ENCODE results near the gene GRIK3.
"Not testable (repeated sequence)": the region's sequence is repeated elsewhere in the genome, so short reads cannot be mapped to it uniquely, and the experiment has no call there.

GRIK3 gene

GRCh38 chr1:37034121-37035013 lies at the start of gene GRIK3:
TSS of gene GRIK3 (minus strand) at chr1:37034515. CDS start at chr1:37034108, 407 bp downstream.
- DNase-seq (ENCODE audit: low read depth in 2 of 2), result no peak

GRCh38 chr1:37084013-37084412 lies 49.7 kb upstream of the GRIK3 start:
- no peak for DNase-seq (ENCODE audit: low read depth in 2 of 2)

- DNase-seq (ENCODE audit: low read depth in 2 of 2), result no peak
Measured at GRCh38 chr1:37083603-37084002, 49.3 kb upstream of the GRIK3 start.

DNA sequence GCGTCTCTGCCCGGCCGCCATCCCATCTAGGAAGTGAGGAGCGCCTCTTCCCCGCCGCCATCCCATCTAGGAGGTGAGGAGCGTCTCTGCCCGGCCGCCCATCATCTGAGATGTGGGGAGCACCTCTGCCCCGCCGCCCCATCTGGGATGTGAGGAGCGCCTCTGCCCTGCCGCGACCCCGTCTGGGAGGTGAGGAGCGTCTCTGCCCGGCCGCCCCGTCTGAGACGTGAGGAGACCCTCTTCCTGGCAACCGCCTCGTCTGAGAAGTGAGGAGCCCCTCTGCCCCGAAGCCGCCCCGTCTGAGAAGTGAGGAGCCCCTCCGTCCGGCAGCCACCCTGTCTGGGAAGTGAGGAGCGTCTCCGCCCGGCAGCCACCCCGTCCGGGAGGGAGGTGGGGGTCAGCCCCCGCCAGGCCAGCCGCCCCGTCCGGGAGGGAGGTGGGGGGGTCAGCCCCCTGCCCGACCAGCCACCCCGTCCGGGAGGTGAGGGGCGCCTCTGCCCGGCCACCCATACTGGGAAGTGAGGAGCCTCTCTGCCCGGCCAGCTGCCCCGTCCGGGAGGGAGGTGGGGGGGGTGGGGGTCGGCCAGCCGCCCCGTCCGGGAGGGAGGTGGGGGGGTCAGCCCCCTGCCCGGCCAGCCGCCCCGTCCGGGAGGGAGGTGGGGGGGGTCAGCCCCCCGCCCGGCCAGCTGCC lies 46.1 kb upstream of the GRIK3 start:
- DNase-seq (ENCODE audit: low read depth in 2 of 2), result not testable (repeated sequence)

DNA sequence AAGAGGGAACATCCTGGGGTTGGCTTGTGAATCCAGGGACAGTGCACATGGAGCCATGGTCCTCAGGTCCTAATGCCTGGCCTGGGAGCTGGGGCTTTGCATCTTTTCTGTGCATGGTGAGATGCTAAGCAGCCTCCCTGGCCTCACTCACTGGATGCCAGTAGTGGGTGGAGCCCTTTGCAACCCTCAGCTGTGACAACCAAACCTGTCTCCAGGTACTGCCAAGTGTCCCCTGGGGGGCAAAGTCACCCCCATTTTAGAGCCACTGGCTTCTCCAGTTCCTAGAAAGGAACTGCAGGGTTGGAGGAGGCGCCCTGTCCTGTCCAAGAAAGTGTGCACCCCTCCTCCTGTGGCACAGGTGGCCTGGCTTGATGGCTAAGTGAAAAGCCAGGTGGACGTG lies 44.6 kb upstream of the GRIK3 start:
- DNase-seq (ENCODE audit: low read depth in 2 of 2), result no peak

DNA sequence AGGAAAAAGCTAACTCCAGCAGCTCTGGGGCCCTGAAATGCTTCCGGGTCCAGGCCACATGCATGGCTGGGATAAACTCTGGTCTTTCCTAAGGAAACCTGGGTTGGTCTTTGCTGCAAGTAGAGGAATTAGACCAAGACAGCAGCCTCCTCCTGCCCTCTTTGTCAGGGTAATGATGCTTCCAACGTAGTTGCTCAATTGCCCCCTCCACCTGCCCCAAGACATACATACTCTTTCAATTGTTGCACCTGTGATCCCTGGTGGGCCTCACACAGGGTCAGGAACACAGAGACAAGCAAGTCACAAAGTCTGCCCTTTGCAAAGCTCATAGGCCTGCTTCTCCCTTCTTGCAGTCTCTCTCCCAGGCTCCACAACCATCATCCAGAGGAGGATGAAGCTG lies 41.9 kb upstream of the GRIK3 start:
- DNase-seq (ENCODE audit: low read depth in 2 of 2), result no peak

GRCh38 chr1:37073854-37074379 lies 39.6 kb upstream of the GRIK3 start:
- DNase-seq (ENCODE audit: low read depth in 2 of 2), result no peak

DNA sequence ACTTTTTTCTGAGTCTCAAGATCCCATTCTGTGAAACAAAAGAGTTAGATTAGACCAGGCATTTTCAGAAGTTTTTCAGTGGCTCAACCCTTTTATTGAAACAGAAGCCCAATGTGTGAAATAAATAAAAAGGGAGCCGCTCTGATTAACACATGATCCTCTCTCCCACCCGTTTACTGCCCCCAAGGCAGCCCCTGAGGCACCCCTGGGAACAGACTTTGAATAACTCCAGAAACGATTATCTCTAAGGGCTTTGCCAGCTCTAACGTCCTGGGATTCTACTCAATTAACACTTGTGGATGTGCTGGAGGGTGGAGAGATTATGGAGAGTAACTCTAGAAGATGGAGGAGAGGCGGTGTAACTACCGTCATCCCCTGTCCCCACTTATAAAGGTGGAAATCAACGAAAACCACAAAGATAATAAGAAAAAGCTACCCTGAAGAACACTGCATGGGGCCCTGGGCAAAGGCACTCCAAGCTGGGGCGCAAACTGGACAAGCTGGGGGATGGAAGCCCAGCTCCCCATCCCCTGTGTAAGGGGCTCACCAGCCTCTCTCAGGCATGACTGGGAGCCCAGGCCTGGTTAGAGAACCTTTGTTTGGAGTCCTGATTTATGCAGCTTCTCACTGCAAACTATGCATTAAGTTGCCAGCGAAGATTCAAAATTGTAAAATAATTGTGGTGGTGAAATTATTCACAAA lies 39.0 kb upstream of the GRIK3 start:
- DNase-seq (ENCODE audit: low read depth in 2 of 2), result no peak

DNA sequence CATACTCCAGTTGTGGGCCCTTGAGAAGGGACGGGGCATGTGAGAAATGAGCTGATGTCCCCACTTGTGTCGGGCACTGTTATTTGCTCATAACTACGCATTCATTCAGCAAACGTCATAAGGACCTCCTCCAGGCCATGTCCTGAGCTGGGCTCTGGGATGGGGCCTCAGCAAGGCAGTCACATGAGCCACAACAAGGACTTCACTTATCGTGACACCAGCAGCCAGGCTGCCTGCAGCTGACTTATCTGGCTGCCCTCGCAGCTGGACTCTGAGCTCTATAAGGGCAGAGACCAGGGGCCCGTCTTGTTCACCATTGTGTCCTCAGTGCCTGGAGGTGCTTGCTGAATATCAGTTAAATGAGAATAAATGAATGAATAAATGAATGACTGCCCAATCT lies 37.5 kb upstream of the GRIK3 start:
- DNase-seq (ENCODE audit: low read depth in 2 of 2), result no peak

DNA sequence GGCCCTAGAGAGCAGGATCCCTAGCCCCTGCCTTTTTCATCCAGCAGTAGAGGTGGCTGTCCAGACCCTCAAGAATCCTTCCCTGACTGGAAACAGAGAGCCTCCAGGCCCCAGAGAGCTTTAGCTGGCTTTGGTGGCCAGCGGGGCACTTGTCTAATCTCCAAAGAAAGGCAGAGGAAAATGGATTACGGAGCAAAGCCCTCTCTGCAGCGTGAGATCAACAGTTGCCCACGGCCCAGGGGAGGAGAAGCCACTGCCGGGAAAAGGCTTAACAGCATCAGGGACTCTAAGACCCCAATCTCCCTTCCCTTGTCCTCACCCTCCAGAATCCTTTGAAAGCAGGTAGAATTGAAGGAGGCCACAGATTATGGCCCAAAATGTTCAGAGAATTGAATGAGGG lies 35.8 kb upstream of the GRIK3 start:
- DNase-seq (ENCODE audit: low read depth in 2 of 2), result no peak

GRCh38 chr1:37069406-37069805 lies 35.1 kb upstream of the GRIK3 start:
- no peak for DNase-seq (ENCODE audit: low read depth in 2 of 2)

- DNase-seq (ENCODE audit: low read depth in 2 of 2), result no peak
Measured at GRCh38 chr1:37068897-37069296, 34.6 kb upstream of the GRIK3 start.

GRCh38 chr1:37068260-37068659 lies 33.9 kb upstream of the GRIK3 start:
- no peak for DNase-seq (ENCODE audit: low read depth in 2 of 2)

DNA sequence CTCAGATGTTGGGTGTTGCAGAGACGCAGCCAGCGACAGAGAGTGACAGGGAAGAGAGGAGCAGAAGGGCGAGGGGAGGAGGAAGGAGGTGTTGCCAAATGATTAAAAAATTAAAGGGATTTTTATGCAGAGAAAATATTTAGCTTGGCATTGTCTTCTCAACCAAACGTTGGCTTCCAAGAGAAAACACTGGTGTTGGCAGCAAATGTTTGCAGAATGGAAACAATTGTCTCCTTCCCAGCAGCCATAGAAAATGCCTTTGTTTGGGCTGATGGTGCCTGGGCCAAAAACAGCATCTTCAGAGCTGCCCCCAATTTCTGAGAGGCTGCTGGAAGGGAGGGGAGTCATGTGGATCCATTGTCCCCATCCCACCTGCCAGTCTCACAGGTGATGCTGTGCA lies 29.7 kb upstream of the GRIK3 start:
- no peak for DNase-seq (ENCODE audit: low read depth in 2 of 2)

DNA sequence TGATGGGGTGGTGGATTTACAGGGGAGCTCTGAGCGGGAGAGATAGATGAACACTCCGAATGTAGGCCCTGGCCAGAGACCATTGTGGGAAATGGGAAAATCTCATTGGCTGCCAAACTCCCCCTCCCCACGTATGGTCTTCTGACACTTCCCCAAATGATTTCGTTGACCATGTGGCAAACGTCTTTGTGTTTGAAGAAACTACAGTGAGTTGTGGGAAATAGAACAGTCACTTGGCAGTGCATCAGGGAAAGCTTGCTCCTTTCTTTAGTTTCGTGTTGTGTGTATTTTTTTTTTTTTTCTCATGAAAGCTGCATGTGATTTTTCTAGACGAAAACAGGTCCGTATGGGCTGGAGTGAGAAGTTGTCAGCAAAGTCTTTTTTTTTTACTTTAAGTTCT lies 25.0 kb upstream of the GRIK3 start:
- DNase-seq (ENCODE audit: low read depth in 2 of 2), result no peak

DNA sequence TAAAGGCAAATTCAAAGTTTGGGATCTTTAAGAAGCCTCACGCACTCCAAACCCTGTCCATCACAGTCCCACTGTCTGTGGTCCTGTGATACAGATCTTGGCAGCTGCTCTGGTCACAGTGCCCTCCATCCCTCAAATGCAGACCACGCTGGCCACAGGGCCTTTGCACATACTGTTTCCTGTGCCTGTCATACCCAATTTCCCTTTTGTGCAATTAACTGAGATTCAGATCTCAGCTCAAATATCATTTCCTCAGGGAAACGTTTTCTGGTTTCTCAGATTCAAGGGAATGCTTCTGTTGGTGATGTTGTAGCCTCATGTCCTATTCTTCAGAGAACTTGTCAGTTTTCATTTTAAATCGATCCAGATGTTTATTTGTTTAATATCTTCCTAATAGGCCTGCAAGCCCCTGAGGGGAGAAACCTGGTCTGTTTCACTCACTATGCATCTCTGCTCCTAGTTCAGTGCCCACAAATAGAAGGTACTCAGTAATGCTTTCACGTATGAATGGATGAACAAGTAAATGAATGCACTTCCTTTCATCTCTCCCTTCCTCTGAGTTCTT lies 24.2 kb upstream of the GRIK3 start:
- no peak for DNase-seq (ENCODE audit: low read depth in 2 of 2)

GRCh38 chr1:37056325-37056724 lies 22.0 kb upstream of the GRIK3 start:
- DNase-seq (ENCODE audit: low read depth in 2 of 2), result no peak

DNA sequence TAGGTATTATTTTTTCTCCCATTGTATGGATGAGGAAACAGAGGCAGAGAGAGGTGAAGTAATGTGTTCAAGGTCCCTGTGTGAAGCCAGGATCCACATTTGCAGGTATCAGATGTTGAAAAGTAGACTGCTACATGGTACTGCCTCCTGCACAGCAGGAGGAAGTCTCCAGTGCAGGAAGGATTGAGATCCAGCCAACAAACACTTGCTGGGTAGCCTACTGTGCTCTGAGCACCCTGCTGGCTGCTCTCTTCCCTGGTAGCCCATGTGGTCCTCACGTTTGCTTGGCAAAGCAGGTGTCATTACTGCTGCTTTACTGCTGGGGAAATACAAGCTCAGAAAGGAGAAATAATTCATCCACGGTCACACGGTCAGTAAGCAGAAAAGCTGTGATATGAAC lies 21.3 kb upstream of the GRIK3 start:
- DNase-seq (ENCODE audit: low read depth in 2 of 2), result no peak

DNA sequence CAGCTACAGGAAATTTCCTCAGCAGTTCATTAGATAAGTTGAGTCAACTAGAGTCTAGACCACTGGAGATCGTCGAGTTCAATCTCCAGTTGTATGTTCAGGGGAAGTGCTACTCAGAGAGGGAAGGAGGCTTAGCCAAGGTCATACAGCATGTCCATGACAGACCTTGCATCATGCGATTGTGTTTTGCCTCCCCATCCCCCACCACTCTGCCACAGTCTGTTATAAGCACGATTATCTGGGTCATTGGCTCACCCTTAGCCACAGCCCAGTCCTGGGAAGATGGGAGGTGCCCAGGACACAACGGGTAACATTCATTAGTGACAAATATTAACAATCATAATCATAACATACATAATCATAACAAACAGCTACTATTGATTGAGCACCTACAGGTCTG lies 18.9 kb upstream of the GRIK3 start:
- DNase-seq (ENCODE audit: low read depth in 2 of 2), result no peak

DNA sequence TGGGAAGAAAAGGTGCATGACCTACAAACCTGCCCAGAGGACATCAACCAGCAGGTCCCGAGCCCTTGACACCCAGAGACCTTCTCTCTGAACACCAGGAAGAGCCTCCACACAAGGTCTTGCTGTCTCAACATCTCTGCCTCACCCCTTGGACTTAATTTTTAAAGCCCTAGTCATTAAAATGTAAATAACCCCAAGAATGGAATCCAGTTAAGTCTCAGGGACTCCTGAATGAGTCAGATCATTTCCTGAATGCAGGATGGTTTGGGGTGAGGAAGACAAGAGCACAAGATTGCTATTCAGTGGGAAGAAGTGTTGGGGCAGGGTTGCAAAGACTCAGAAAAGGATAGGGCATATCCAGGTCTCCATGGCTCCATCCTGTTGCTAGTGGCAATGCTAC lies 17.8 kb upstream of the GRIK3 start:
- DNase-seq (ENCODE audit: low read depth in 2 of 2), result no peak

DNA sequence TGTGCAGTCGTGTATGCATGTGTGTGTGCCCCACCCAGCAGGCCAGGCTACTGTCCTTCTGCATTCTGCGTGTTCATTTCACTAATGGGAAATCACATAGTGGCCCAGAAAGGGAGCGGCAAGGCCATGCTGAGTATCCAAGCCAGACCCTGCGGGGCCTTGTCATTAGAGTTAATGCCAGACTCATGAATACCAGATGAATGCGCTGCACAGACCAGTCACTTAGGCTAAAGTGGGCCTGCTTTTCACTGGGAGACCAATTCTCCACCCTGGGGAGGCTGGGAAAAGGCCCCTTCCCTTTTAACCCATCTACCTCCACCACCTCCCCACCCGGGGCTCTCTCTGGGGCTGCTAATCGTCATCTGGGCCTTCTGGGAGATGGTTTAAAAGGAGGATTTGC lies 17.0 kb upstream of the GRIK3 start:
- DNase-seq (ENCODE audit: low read depth in 2 of 2), result no peak

GRCh38 chr1:37047542-37047941 lies 13.2 kb upstream of the GRIK3 start:
- DNase-seq (ENCODE audit: low read depth in 2 of 2), result no peak

Measured in stimulated activated CD8-positive, alpha-beta memory T cell treated with anti-CD3 and anti-CD28 coated beads, Interleukin-15, amount 100 ng/mL, for 4 hours (primary cell).